ENCODE data around the gene RIT2.
"Not testable (repeated sequence)": the region's sequence is repeated elsewhere in the genome, so short reads cannot be mapped to it uniquely, and the experiment has no call there.

The RIT2 gene

GRCh38 chr18:42745171-42745570, 370.3 kb downstream of the RIT2 start:
- DNase-seq: no peak

- DNase-seq: no peak
These were observed 371.9 kb downstream of the RIT2 start for GRCh38 chr18:42743373-42744138.

GRCh38 chr18:42742969-42743368, 372.5 kb downstream of the RIT2 start:
- no peak for DNase-seq

GRCh38 chr18:42742474-42742873, 373.0 kb downstream of the RIT2 start:
- DNase-seq: no peak

GRCh38 chr18:42741805-42742347, 373.6 kb downstream of the RIT2 start:
- DNase-seq: not testable (repeated sequence)

- DNase-seq: not testable (repeated sequence)
These were observed 374.2 kb downstream of the RIT2 start for GRCh38 chr18:42741299-42741698.

- DNase-seq: no peak
These were observed 379.4 kb downstream of the RIT2 start for GRCh38 chr18:42736074-42736473.

- DNase-seq: no peak
These were observed 381.0 kb downstream of the RIT2 start for GRCh38 chr18:42734520-42734919.

- DNase-seq: no peak
These were observed 385.2 kb downstream of the RIT2 start for GRCh38 chr18:42730272-42730671.

- no peak for DNase-seq
These were observed 396.3 kb downstream of the RIT2 start for GRCh38 chr18:42719221-42719620.

- no peak for DNase-seq
These were observed 403.4 kb downstream of the RIT2 start for GRCh38 chr18:42712065-42712464.

GRCh38 chr18:42707080-42707479, 408.4 kb downstream of the RIT2 start:
- no peak for DNase-seq

GRCh38 chr18:42706618-42707017, 408.9 kb downstream of the RIT2 start:
- no peak for DNase-seq

- DNase-seq: no peak
These were observed 409.4 kb downstream of the RIT2 start for GRCh38 chr18:42706029-42706608.

Data from stimulated activated CD4-positive, alpha-beta T cell treated with anti-CD3 and anti-CD28 coated beads, Interleukin-2, amount 100 ng/mL, for 48 hours (primary cell).